HepG2 (cell line): Measurements from ENCODE around the gene FBXL20. TPM values are rescaled to one million over a fixed set of nuclear protein-coding genes. Genes with fewer than 3 reads are reported as not detected.
A peak's percentile ranks its signal among the peaks of the same experiment; 100 is the strongest.

ENCODE experiments used
- ATAC-seq: fragments of 200-7000 bp; cut with Tn5 transposase; 3 replicates; pipeline ENCODE4 v1.9.1; 2020; ENCODE audit warnings: mild to moderate bottlenecking, moderate library complexity
- BruUV-seq: library from RNA; stranded (reverse); fragments of 400-500 nt; replicated peaks from 2 replicates; lab custom pipeline; 2021; lab: Mats Ljungman, UMichigan
- CTCF ChIA-PET: fragments of 300-600 bp; formaldehyde crosslinking; extraction: SDS; loops from one replicate; lab custom pipeline; 2021; ENCODE audit warnings: low total read pairs, inconsistent platforms, low intra/inter-chr PET ratio; lab: Yijun Ruan, JAX
- POLR2A ChIA-PET: fragments of 350-600 bp; sonication (Branson Sonifier 250); formaldehyde crosslinking; loops from one replicate; lab custom pipeline; 2020; ENCODE audit warnings: antibody characterized with exemption, inconsistent platforms; lab: Yijun Ruan, JAX
- DNase-seq: peaks from one replicate; pipeline ENCODE4 v3.0.0-alpha.2; 2015; ENCODE audit warnings: low spot score
- FAIRE-seq: peaks from 3 replicates; lab custom pipeline; 2011; peaks lifted over from hg19 to GRCh38; lab: Jason Lieb, UNC
- H2AFZ ChIP-seq: one replicate; pipeline ENCODE4 v1.6.1; 2011; ENCODE audit warnings: low read length, inconsistent platforms
- H3K27ac ChIP-seq: fragments of 300-600 bp; 3 replicates; pipeline ENCODE4 v1.8.0; 2011; ENCODE audit warnings: mixed run types, mild to moderate bottlenecking, mixed read lengths, low read length, inconsistent platforms; ENCODE audit not compliant: insufficient read depth; ENCODE audit errors: extremely low read length
- H3K27me3 ChIP-seq, 2 experiments: fragments of 200-600 bp in 1 of 2; 2 replicates in 1 of 2; 3 replicates in 1 of 2; pipeline versions ENCODE4 v1.6.0 to v1.8.0; 2011; ENCODE audit warnings: low read length in 2 of 2, mild to moderate bottlenecking in 2 of 2, moderate library complexity in 2 of 2, inconsistent platforms in 1 of 2; ENCODE audit not compliant: insufficient read depth in 2 of 2, control insufficient read depth in 1 of 2
- H3K36me3 ChIP-seq, 2 experiments: fragments of 200-600 bp in 1 of 2; replicated peaks in 1 of 2; 2 replicates in 1 of 2; 3 replicates in 1 of 2; pipeline versions ENCODE4 v1.5.1 to v1.8.0; 2011; ENCODE audit warnings: low read length in 2 of 2, inconsistent platforms in 1 of 2; ENCODE audit not compliant: insufficient read depth in 2 of 2, control insufficient read depth in 1 of 2
- H3K4me1 ChIP-seq: 2 replicates; pipeline ENCODE4 v1.5.1; 2012; ENCODE audit warnings: low read length, inconsistent platforms; ENCODE audit not compliant: insufficient read depth
- H3K4me2 ChIP-seq: 2 replicates; pipeline ENCODE4 v1.6.0; 2011; ENCODE audit warnings: low read depth, low read length, inconsistent platforms
- H3K4me3 ChIP-seq, 3 experiments: fragments of 200-600 bp in 1 of 3; sonication (generic), shearing (Covaris generic) in 1 of 3; replicated peaks in 1 of 3; 2 replicates each; pipeline ENCODE4 v1.5.1; 2011 to 2016; ENCODE audit warnings: low read length in 3 of 3, inconsistent platforms in 2 of 3, low read depth in 2 of 3, mild to moderate bottlenecking in 2 of 3, control low read depth in 1 of 3, mixed read lengths in 1 of 3; ENCODE audit not compliant: insufficient read depth in 1 of 3
- H3K79me2 ChIP-seq: one replicate; pipeline ENCODE4 v1.6.1; 2011; ENCODE audit warnings: low read length, inconsistent platforms; ENCODE audit not compliant: insufficient read depth
- H3K9ac ChIP-seq: 2 replicates; pipeline ENCODE4 v1.6.0; 2011; ENCODE audit warnings: mild to moderate bottlenecking, low read depth, low read length, inconsistent platforms; ENCODE audit not compliant: insufficient read depth
- H3K9me3 ChIP-seq: 2 replicates; pipeline ENCODE4 v1.5.1; 2012; ENCODE audit warnings: mild to moderate bottlenecking, low read length
- H4K20me1 ChIP-seq: 2 replicates; pipeline ENCODE4 v1.6.0; 2011; ENCODE audit warnings: inconsistent platforms, mild to moderate bottlenecking, low read length, moderate library complexity; ENCODE audit not compliant: insufficient read depth
- ARHGAP35 ChIP-seq: sonication (generic); formaldehyde crosslinking; IDR thresholded peaks from 2 replicates; pipeline ENCODE4 v1.9.0; 2022; ENCODE audit warnings: mild to moderate bottlenecking, inconsistent platforms, moderate library complexity, missing genetic modification reagents, borderline replicate concordance
- BATF2 ChIP-seq: sonication (generic); formaldehyde crosslinking; IDR thresholded peaks from 2 replicates; pipeline ENCODE4 v1.8.0; 2022; ENCODE audit warnings: mild to moderate bottlenecking, missing genetic modification reagents, moderate library complexity
- BRCA1 ChIP-seq: sonication (generic); formaldehyde crosslinking; IDR thresholded peaks from 2 replicates; pipeline ENCODE4 v1.4.0; 2020; ENCODE audit warnings: missing genetic modification reagents
- CBX5 ChIP-seq: sonication (generic); formaldehyde crosslinking; IDR thresholded peaks from 2 replicates; pipeline ENCODE4 v1.4.0; 2020; ENCODE audit warnings: missing genetic modification reagents, borderline replicate concordance
- CEBPB ChIP-seq: IDR thresholded peaks from 2 replicates; pipeline ENCODE4 v1.6.1; 2011; ENCODE audit warnings: low read depth, low read length, improper control_type of control experiment, borderline replicate concordance
- CHD2 ChIP-seq: IDR thresholded peaks from 2 replicates; pipeline ENCODE4 v1.6.1; 2011; ENCODE audit warnings: low read depth, low read length, improper control_type of control experiment
- ETS1 ChIP-seq: sonication (generic); formaldehyde crosslinking; IDR thresholded peaks from 2 replicates; pipeline ENCODE4 v1.4.0; 2020; ENCODE audit warnings: missing genetic modification reagents
- ETV5 ChIP-seq: IDR thresholded peaks from 2 replicates; pipeline ENCODE4 v1.6.1; 2018; ENCODE audit warnings: missing biosample characterization, missing genetic modification reagents, inconsistent platforms, borderline replicate concordance
- ISL2 ChIP-seq: sonication (generic); formaldehyde crosslinking; IDR thresholded peaks from 2 replicates; pipeline ENCODE4 v1.5.0; 2020; ENCODE audit warnings: missing genetic modification reagents
- MAFG ChIP-seq: sonication (generic); formaldehyde crosslinking; IDR thresholded peaks from 2 replicates; pipeline ENCODE4 v1.5.1; 2020; ENCODE audit warnings: mild to moderate bottlenecking, missing genetic modification reagents
- PAWR ChIP-seq: sonication (generic); formaldehyde crosslinking; IDR thresholded peaks from 2 replicates; pipeline ENCODE4 v1.4.0; 2020; ENCODE audit warnings: missing genetic modification reagents, mild to moderate bottlenecking, borderline replicate concordance
- PRPF4 ChIP-seq: fragments of 200-400 bp; formaldehyde crosslinking; IDR thresholded peaks from 2 replicates; pipeline ENCODE4 v1.6.1; 2016; ENCODE audit warnings: low read length, low read depth; ENCODE audit not compliant: poor library complexity, severe bottlenecking
- TOPORS ChIP-seq: sonication (generic); formaldehyde crosslinking; IDR thresholded peaks from 2 replicates; pipeline ENCODE4 v1.8.0; 2023; ENCODE audit warnings: mild to moderate bottlenecking, missing genetic modification reagents
- ZMYM4 ChIP-seq: sonication (generic); formaldehyde crosslinking; IDR thresholded peaks from 2 replicates; pipeline ENCODE4 v1.8.1; 2023; ENCODE audit warnings: mild to moderate bottlenecking, missing genetic modification reagents
- ZNF484 ChIP-seq: sonication (generic); formaldehyde crosslinking; IDR thresholded peaks from 2 replicates; pipeline ENCODE4 v1.5.1; 2020; ENCODE audit warnings: mild to moderate bottlenecking, low read depth, missing genetic modification reagents, borderline replicate concordance
- ZNF512 ChIP-seq: sonication (generic); formaldehyde crosslinking; IDR thresholded peaks from 2 replicates; pipeline ENCODE4 v1.4.0; 2020; ENCODE audit warnings: mild to moderate bottlenecking, missing genetic modification reagents
- ZNF558 ChIP-seq: sonication (generic); formaldehyde crosslinking; IDR thresholded peaks from 2 replicates; pipeline ENCODE4 v1.9.0; 2022; ENCODE audit warnings: mild to moderate bottlenecking, missing genetic modification reagents, borderline replicate concordance
- WGBS: methylation state at CpG from one replicate; pipeline ENCODE4 v1.1.6; 2017; ENCODE audit warnings: low lambda C conversion rate; 5-methylcytosine and 5-hydroxymethylcytosine counted together
- in situ Hi-C: cut with HindIII; loops from 2 replicates; pipeline ENCODE4 v1.10.0; 2017; ENCODE audit warnings: low pct_unique_long_range_greater_than_20kb; ENCODE audit not compliant: extremely low pct_ligation_motif_present
- intact Hi-C: fragments of 100-400 bp; cut with micrococcal nuclease; formaldehyde crosslinking; loops from one replicate; pipeline ENCODE4 v1.10.0; 2022; ENCODE audit not compliant: unreplicated experiment
- polyA plus RNA-seq, 8 experiments: library from polyadenylated mRNA; depleted of rRNA in 3 of 8; stranded (reverse) in 7 of 8; unstranded in 1 of 8; fragments of >200 nt; fragmentation: Illumina TruSeq in 4 of 8; extraction: Trizol in 4 of 8; gene quantifications; 2 replicates each; pipeline versions ENCODE4 v1.2.1 to v1.2.3, GENCODE V29; 2011 to 2016; ENCODE audit warnings: low read depth in 4 of 8, missing spikeins in 1 of 8, mixed read lengths in 1 of 8; ENCODE audit not compliant: insufficient read depth in 1 of 8
- total RNA-seq, 5 experiments: library from RNA; depleted of rRNA; stranded (reverse); fragments of >200 nt; fragmentation: Illumina TruSeq; extraction: Trizol; gene quantifications; 2 replicates each; pipeline ENCODE4 v1.2.3, GENCODE V29; 2016; ENCODE audit warnings: low read depth in 1 of 5
- TF ChIP-seq, protein P1 (sequence below): sonication (generic); formaldehyde crosslinking; IDR thresholded peaks from 2 replicates; pipeline ENCODE4 v1.4.0; 2020; ENCODE audit warnings: mild to moderate bottlenecking, missing genetic modification reagents, borderline replicate concordance

The FBXL20 gene
- total and polyA plus RNA-seq, 2 of the 13 experiments (the other 11 are each of a cell fraction or from before 2014, with no cell fraction given), result 10.2 to 10.3 TPM

DNA sequence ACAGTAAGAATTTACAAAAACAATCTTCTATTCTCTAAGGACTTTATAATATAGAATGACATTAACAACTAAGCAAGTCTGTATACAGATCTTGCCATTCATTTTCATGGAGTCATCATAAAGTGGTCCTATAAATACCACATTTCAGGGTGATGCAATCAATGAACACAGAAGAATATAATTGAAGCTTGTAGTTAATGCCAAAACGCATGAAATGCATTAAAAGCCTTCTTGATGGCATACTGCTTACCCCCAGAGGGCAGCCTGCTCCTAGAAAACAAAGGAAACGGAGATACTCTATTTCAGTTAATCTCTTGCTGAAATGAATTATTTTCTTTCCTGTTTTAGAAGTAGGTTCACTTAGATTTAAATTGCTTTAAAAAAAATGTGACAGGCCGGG, 130.5 kb downstream of the FBXL20 start:
- no peak overlapping the region for H3K9ac ChIP-seq
- H3K4me1 ChIP-seq, result no peaks in the 10 kb centered on the region
- in situ Hi-C loops (no loop called here), intact Hi-C loops (no loop called here)
- CTCF ChIA-PET, result interaction anchor here (0.7 kb wide), 1 partner anchor 813 kb away, joined by 3 read pairs; no protein-coding TSS in a partner anchor
- ATAC-seq (no peak), DNase-seq (no peak), FAIRE-seq (no peak)
- POLR2A ChIA-PET, result no interaction called here
- H3K79me2 ChIP-seq, result no peaks in the 10 kb centered on the region
- no peaks in the 10 kb centered on the region for H3K27me3 ChIP-seq
- no peak overlapping the region for H3K4me3 ChIP-seq
- H3K9me3 ChIP-seq, result no peaks in the 10 kb centered on the region
- H3K4me2 ChIP-seq, result no peak overlapping the region
- BruUV-seq, result no TSS peak
- H2AFZ ChIP-seq, result no peak overlapping the region
- H4K20me1 ChIP-seq, result no peaks in the 10 kb centered on the region
- H3K27ac ChIP-seq, result no peak overlapping the region
- 65% methylated on average over 3 of the region's 3 CpGs for WGBS
- H3K36me3 ChIP-seq, result peaks cover 4 to 10% of the 10 kb centered on the region in 2 experiments
- TF ChIP-seq PAWR (CRISPR knock-in tag), result no peak
- TF ChIP-seq TOPORS (CRISPR knock-in tag), result no peak
- no peak for TF ChIP-seq CHD2
- TF ChIP-seq ETS1, result no peak
- TF ChIP-seq ETV5, result no peak
- no peak for TF ChIP-seq BATF2 (CRISPR knock-in tag)
- TF ChIP-seq PRPF4, result no peak
- TF ChIP-seq ISL2 (CRISPR knock-in tag), result no peak
- peak; percentile 68 for TF ChIP-seq CEBPB
- no peak for TF ChIP-seq MAFG (CRISPR knock-in tag)
- no peak for TF ChIP-seq ARHGAP35 (CRISPR knock-in tag)
- no peak for TF ChIP-seq CBX5 (CRISPR knock-in tag)
- TF ChIP-seq ZNF558 (CRISPR knock-in tag), result no peak
- TF ChIP-seq BRCA1 (CRISPR knock-in tag), result no peak
- no peak for TF ChIP-seq ZNF484
- no peak for TF ChIP-seq ZMYM4 (CRISPR knock-in tag)
- TF ChIP-seq, protein P1, sequence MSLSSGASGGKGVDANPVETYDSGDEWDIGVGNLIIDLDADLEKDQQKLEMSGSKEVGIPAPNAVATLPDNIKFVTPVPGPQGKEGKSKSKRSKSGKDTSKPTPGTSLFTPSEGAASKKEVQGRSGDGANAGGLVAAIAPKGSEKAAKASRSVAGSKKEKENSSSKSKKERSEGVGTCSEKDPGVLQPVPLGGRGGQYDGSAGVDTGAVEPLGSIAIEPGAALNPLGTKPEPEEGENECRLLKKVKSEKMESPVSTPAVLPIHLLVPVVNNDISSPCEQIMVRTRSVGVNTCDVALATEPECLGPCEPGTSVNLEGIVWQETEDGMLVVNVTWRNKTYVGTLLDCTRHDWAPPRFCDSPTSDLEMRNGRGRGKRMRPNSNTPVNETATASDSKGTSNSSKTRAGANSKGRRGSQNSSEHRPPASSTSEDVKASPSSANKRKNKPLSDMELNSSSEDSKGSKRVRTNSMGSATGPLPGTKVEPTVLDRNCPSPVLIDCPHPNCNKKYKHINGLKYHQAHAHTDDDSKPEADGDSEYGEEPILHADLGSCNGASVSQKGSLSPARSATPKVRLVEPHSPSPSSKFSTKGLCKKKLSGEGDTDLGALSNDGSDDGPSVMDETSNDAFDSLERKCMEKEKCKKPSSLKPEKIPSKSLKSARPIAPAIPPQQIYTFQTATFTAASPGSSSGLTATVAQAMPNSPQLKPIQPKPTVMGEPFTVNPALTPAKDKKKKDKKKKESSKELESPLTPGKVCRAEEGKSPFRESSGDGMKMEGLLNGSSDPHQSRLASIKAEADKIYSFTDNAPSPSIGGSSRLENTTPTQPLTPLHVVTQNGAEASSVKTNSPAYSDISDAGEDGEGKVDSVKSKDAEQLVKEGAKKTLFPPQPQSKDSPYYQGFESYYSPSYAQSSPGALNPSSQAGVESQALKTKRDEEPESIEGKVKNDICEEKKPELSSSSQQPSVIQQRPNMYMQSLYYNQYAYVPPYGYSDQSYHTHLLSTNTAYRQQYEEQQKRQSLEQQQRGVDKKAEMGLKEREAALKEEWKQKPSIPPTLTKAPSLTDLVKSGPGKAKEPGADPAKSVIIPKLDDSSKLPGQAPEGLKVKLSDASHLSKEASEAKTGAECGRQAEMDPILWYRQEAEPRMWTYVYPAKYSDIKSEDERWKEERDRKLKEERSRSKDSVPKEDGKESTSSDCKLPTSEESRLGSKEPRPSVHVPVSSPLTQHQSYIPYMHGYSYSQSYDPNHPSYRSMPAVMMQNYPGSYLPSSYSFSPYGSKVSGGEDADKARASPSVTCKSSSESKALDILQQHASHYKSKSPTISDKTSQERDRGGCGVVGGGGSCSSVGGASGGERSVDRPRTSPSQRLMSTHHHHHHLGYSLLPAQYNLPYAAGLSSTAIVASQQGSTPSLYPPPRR (CRISPR knock-in tag), result no peak
- TF ChIP-seq ZNF512 (CRISPR knock-in tag), result no peak
